K562 (cell line): Measurements from ENCODE around the gene DENND4C. TPM values are rescaled to one million over a fixed set of nuclear protein-coding genes. Genes with fewer than 3 reads are reported as not detected.

Source experiments
- ATAC-seq: fragments of 200-7000 bp; cut with Tn5 transposase; 3 replicates; pipeline ENCODE4 v1.9.1; 2020; ENCODE audit warnings: moderate library complexity
- BruUV-seq: library from RNA; stranded (reverse); fragments of 400-500 nt; replicated peaks from 2 replicates; lab custom pipeline; 2021; lab: Mats Ljungman, UMichigan
- CTCF ChIA-PET: fragments of 300-600 bp; formaldehyde crosslinking; extraction: SDS; loops from one replicate; lab custom pipeline; 2021; ENCODE audit warnings: low intra/inter-chr PET ratio; lab: Yijun Ruan, JAX
- POLR2A ChIA-PET: fragments of 300-600, 350-650 bp; sonication (Branson Sonifier 250); formaldehyde crosslinking; extraction: SDS; loops from one replicate; lab custom pipeline; 2021; ENCODE audit warnings: antibody characterized with exemption, inconsistent platforms; lab: Yijun Ruan, JAX
- DNase-seq, 4 experiments: peaks; one replicate each; pipeline versions ENCODE4 v3.0.0 to v3.0.0-alpha.2; 2011 to 2018; ENCODE audit warnings: low spot score in 3 of 4, mixed read lengths in 3 of 4; ENCODE audit errors: extremely low read depth in 1 of 4
- FAIRE-seq: peaks from 2 replicates; lab custom pipeline; 2011; peaks lifted over from hg19 to GRCh38; lab: Jason Lieb, UNC
- H2AFZ ChIP-seq: 2 replicates; pipeline ENCODE4 v1.6.0; 2011; ENCODE audit warnings: low read depth, low read length, control low read depth, inconsistent platforms
- H3K27ac ChIP-seq: fragments of 200-600 bp; 3 replicates; pipeline ENCODE4 v1.8.0; 2011; ENCODE audit warnings: low read depth, mild to moderate bottlenecking, control low read depth, inconsistent platforms, low read length, moderate library complexity, mixed read lengths; ENCODE audit errors: extremely low read depth
- H3K27me3 ChIP-seq, 2 experiments: fragments of 300-600 bp in 1 of 2; 2 replicates in 1 of 2; 3 replicates in 1 of 2; pipeline versions ENCODE4 v1.6.0 to v1.8.0; 2011; ENCODE audit warnings: inconsistent platforms in 2 of 2, low read length in 2 of 2, mild to moderate bottlenecking in 1 of 2, mixed read lengths in 1 of 2, moderate library complexity in 1 of 2; ENCODE audit not compliant: control insufficient read depth in 2 of 2, insufficient read depth in 2 of 2
- H3K36me3 ChIP-seq: fragments of 300-600 bp; 3 replicates; pipeline ENCODE4 v1.8.0; 2011; ENCODE audit warnings: mild to moderate bottlenecking, low read length, inconsistent platforms; ENCODE audit not compliant: control insufficient read depth, insufficient read depth
- H3K4me1 ChIP-seq, 2 experiments: fragments of 200-600 bp in 1 of 2; replicated peaks in 1 of 2; 2 replicates in 1 of 2; 3 replicates in 1 of 2; pipeline versions ENCODE4 v1.5.1 to v1.8.0; 2011; ENCODE audit warnings: inconsistent platforms in 2 of 2, low read length in 2 of 2, mild to moderate bottlenecking in 1 of 2, mixed read lengths in 1 of 2, moderate library complexity in 1 of 2; ENCODE audit not compliant: control insufficient read depth in 2 of 2, insufficient read depth in 2 of 2
- H3K4me2 ChIP-seq: 2 replicates; pipeline ENCODE4 v1.6.1; 2011; ENCODE audit warnings: low read length, control low read depth, inconsistent platforms, mixed read lengths; ENCODE audit not compliant: insufficient read depth
- H3K4me3 ChIP-seq: fragments of 200-600 bp; sonication (generic), shearing (Covaris generic); 2 replicates; pipeline ENCODE4 v1.5.1; 2016; ENCODE audit warnings: control low read depth, inconsistent platforms
- H3K79me2 ChIP-seq: fragments of 200-600 bp; 3 replicates; pipeline ENCODE4 v1.8.0; 2011; ENCODE audit warnings: low read length, inconsistent platforms; ENCODE audit not compliant: control insufficient read depth, insufficient read depth
- H3K9ac ChIP-seq, 2 experiments: 2 replicates each; pipeline versions ENCODE4 v1.6.0 to v1.6.1; 2011; ENCODE audit warnings: low read depth in 2 of 2, low read length in 2 of 2, control low read depth in 1 of 2, inconsistent platforms in 1 of 2, mild to moderate bottlenecking in 1 of 2, mixed read lengths in 1 of 2; ENCODE audit not compliant: insufficient read depth in 1 of 2
- H3K9me1 ChIP-seq: one replicate; pipeline ENCODE4 v1.6.0; 2011; ENCODE audit warnings: inconsistent platforms, mild to moderate bottlenecking, low read length, moderate library complexity; ENCODE audit not compliant: control insufficient read depth, insufficient read depth
- H3K9me3 ChIP-seq: replicated peaks from 2 replicates; pipeline ENCODE4 v1.5.1; 2011; ENCODE audit warnings: low read depth, low read length, inconsistent platforms; ENCODE audit not compliant: control insufficient read depth, insufficient read depth
- H4K20me1 ChIP-seq: replicated peaks from 2 replicates; pipeline ENCODE4 v1.6.1; 2011; ENCODE audit warnings: low read length, inconsistent platforms, mixed read lengths; ENCODE audit not compliant: control insufficient read depth, insufficient read depth
- BCL6 ChIP-seq: fragments of 250-450 bp; sonication (Bioruptor Pico); IDR thresholded peaks from 2 replicates; pipeline ENCODE4 v1.4.0; 2020
- E4F1 ChIP-seq: fragments of 250-450 bp; sonication (Bioruptor Pico); IDR thresholded peaks from 2 replicates; pipeline ENCODE4 v1.5.0; 2021; ENCODE audit warnings: mild to moderate bottlenecking, borderline replicate concordance
- HCFC1 ChIP-seq: IDR thresholded peaks from 2 replicates; pipeline ENCODE4 v1.6.1; 2012; ENCODE audit warnings: low read depth, low read length, improper control_type of control experiment
- HMGN3 ChIP-seq: IDR thresholded peaks from 2 replicates; pipeline ENCODE4 v1.6.1; 2011; ENCODE audit warnings: borderline replicate concordance, low read depth, mild to moderate bottlenecking, mixed read lengths, low read length; ENCODE audit not compliant: insufficient read length; ENCODE audit errors: extremely low read depth
- SMAD2 ChIP-seq: fragments of 150-350 bp; IDR thresholded peaks from 2 replicates; pipeline ENCODE4 v1.6.1; 2014; ENCODE audit warnings: low read depth, mild to moderate bottlenecking, low read length
- SMAD4 ChIP-seq: fragments of 250-450 bp; sonication (Bioruptor Pico); conservative IDR thresholded peaks from 2 replicates; pipeline ENCODE4 v1.8.0; 2021; ENCODE audit warnings: inconsistent platforms, mild to moderate bottlenecking, moderate library complexity
- TARDBP ChIP-seq: fragments of 450-650 bp; IDR thresholded peaks from 2 replicates; pipeline ENCODE4 v1.6.1; 2016
- TBL1XR1 ChIP-seq, 2 experiments: IDR thresholded peaks; 2 replicates each; pipeline ENCODE4 v1.6.1; 2012; ENCODE audit warnings: improper control_type of control experiment in 2 of 2, low read length in 2 of 2, mild to moderate bottlenecking in 1 of 2
- ZNF121 ChIP-seq: sonication (generic); formaldehyde crosslinking; conservative IDR thresholded peaks from 2 replicates; pipeline ENCODE4 v1.8.0; 2022; ENCODE audit warnings: missing genetic modification reagents
- ZNF165 ChIP-seq: fragments of 250-450 bp; sonication (Bioruptor Pico); IDR thresholded peaks from 2 replicates; pipeline ENCODE4 v1.4.0; 2020; ENCODE audit warnings: borderline replicate concordance
- ZNF354B ChIP-seq: fragments of 250-450 bp; sonication (Bioruptor Pico); IDR thresholded peaks from 2 replicates; pipeline ENCODE4 v1.4.0; 2020
- ZNF644 ChIP-seq: fragments of 200-800 bp; sonication (Bioruptor generic); IDR thresholded peaks from 2 replicates; pipeline ENCODE4 v1.6.1; 2016; ENCODE audit warnings: low read depth, missing genetic modification characterization, missing compliant biosample characterization
- WGBS: fragments of 100-300 bp; shearing (Covaris generic); methylation state at CpG from one replicate; pipeline ENCODE4 v1.1.6; 2016; ENCODE audit warnings: low coverage, mixed read lengths; ENCODE audit not compliant: insufficient coverage; ENCODE audit errors: missing lambda C conversion rate; 5-methylcytosine and 5-hydroxymethylcytosine counted together
- in situ Hi-C: fragments of 300-500 bp; cut with MboI; formaldehyde crosslinking; loops from 4 replicates; pipeline ENCODE4 v1.15.0; 2018; ENCODE audit warnings: inconsistent platforms, mixed read lengths
- intact Hi-C: fragments of 100-400 bp; cut with micrococcal nuclease; formaldehyde crosslinking; loops from 2 replicates; pipeline ENCODE4 v1.14.2; 2022
- polyA plus RNA-seq, 8 experiments: library from polyadenylated mRNA; depleted of rRNA in 4 of 8; stranded (reverse) in 5 of 8; unstranded in 3 of 8; fragments of >200 nt; fragmentation: Nextera tagmentation in 2 of 8; fragmentation: Illumina TruSeq in 1 of 8; extraction: Ambion mirVana in 2 of 8; extraction: Trizol in 1 of 8; gene quantifications; 2 replicates each; pipeline versions ENCODE4 v1.2.1 to v1.2.3, GENCODE V29; 2011 to 2014; ENCODE audit warnings: inconsistent platforms in 1 of 8, missing spikeins in 1 of 8
- total RNA-seq, 7 experiments: library from RNA; depleted of rRNA in 6 of 7; stranded (reverse); fragments of >200 nt in 6 of 7; fragmentation: Illumina TruSeq in 2 of 7; extraction: Trizol in 2 of 7; gene quantifications; 2 replicates each; pipeline versions ENCODE4 v1.2.1 to v1.2.3, GENCODE V29; 2011 to 2021; ENCODE audit warnings: low replicate concordance in 1 of 7
- TF ChIP-seq, protein P1 (sequence below): fragments of 250-450 bp; sonication (Bioruptor Pico); IDR thresholded peaks from 2 replicates; pipeline ENCODE4 v1.4.0; 2020; ENCODE audit warnings: mild to moderate bottlenecking

The DENND4C gene
- total and polyA plus RNA-seq, 9 of the 15 experiments (the other 6 are each of a cell fraction or from before 2014, with no cell fraction given): 4.8 to 31.8 (median 13.9) TPM

- no peak overlapping the region for H2AFZ ChIP-seq
- ChIA-PET CTCF (no interaction called here), POLR2A (interaction anchor here (0.9 to 1.3 kb wide), 2 partner anchors 10 to 14 kb away, joined by 4 to 7 read pairs; no protein-coding TSS in a partner anchor)
- FAIRE-seq: no peak
- H3K4me2 ChIP-seq: no peak overlapping the region
- no peaks in the 10 kb centered on the region for H3K9me1 ChIP-seq
- no peaks in the 10 kb centered on the region for H3K36me3 ChIP-seq
- in situ Hi-C loops (no loop called here), intact Hi-C loops (loop anchor here (10.0 kb wide), 1 partner anchor 186 kb away; the partner anchor contains the start of gene RPS6)
- no peak for ATAC-seq
- no peak overlapping the region for H3K9ac ChIP-seq
- TF ChIP-seq TBL1XR1 (IDR thresholded peaks at IDR 0.05; ENCODE audit: low read length in 2 of 2) (no peak), HMGN3 (no peak), ZNF121 (0 out of 2 replicates have a peak, but pooled peaks have one; percentile 25), ZNF165 (CRISPR knock-in tag) (no peak)
- no peak overlapping the region for H3K27ac ChIP-seq
- H3K27me3 ChIP-seq: no peaks in the 10 kb centered on the region
- no peak for DNase-seq
- no peaks in the 10 kb centered on the region for H4K20me1 ChIP-seq
- no peaks in the 10 kb centered on the region for H3K79me2 ChIP-seq
- no peaks in the 10 kb centered on the region for H3K9me3 ChIP-seq
- H3K4me3 ChIP-seq: no peak overlapping the region
- WGBS: 25% methylated on average over 1 of the region's 1 CpG
- peaks cover 4 to 21% of the 10 kb centered on the region in 2 experiments; a peak in 3 of 5 replicates for H3K4me1 ChIP-seq
- no TSS peak for BruUV-seq
Observed at GRCh38 chr9:19198406-19198805, 32.1 kb upstream of the DENND4C start.

DNA sequence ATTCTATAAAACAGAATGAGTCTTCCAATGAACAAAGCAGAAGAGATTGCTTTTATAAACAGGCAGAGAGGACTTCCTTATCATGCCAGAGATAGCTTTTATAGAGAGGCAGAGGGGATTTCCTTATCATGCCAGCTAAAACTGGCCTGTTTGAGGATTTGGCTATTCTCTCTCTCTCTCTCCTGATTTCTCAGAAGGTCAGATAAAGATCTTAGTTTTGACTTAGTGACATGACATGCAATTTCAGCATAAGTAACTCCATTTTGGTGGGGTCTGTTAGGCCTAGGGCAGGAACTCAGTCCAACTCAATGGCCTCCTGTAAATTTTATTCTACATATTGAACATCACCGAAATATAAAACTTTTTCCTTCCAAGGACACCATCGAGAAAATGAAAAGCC, 31.5 kb upstream of the DENND4C start:
- H3K9me1 ChIP-seq: no peaks in the 10 kb centered on the region
- H2AFZ ChIP-seq: no peak overlapping the region
- H3K27ac ChIP-seq: no peak overlapping the region
- POLR2A ChIA-PET: interaction anchor here (0.9 kb wide), 1 partner anchor 14 kb away, joined by 4 read pairs; no protein-coding TSS in a partner anchor
- H3K4me3 ChIP-seq: no peak overlapping the region
- intact Hi-C loops (loop anchor here (10.0 kb wide), 1 partner anchor 186 kb away; the partner anchor contains the start of gene RPS6), in situ Hi-C loops (no loop called here)
- BruUV-seq: no TSS peak
- no peak overlapping the region for H3K4me2 ChIP-seq
- H3K27me3 ChIP-seq: no peaks in the 10 kb centered on the region
- no peak for FAIRE-seq
- H3K36me3 ChIP-seq: no peaks in the 10 kb centered on the region
- no peaks in the 10 kb centered on the region for H4K20me1 ChIP-seq
- no peaks in the 10 kb centered on the region for H3K79me2 ChIP-seq
- WGBS: 25% methylated on average over 2 of the region's 2 CpGs
- CTCF ChIA-PET: no interaction called here
- peaks cover 4 to 17% of the 10 kb centered on the region in 2 experiments; a peak in 3 of 5 replicates for H3K4me1 ChIP-seq
- no peak for DNase-seq
- H3K9me3 ChIP-seq: no peaks in the 10 kb centered on the region
- no peak for ATAC-seq
- no peak overlapping the region for H3K9ac ChIP-seq
- TF ChIP-seq ZNF354B (peak; percentile 59; the same call in 1 of the 2 replicates), SMAD4 (peak; percentile 58; the same call in 1 of the 2 replicates), HCFC1 (no peak), TARDBP (no peak), BCL6 (peak; percentile 49; the same call in 1 of the 2 replicates), E4F1 (peak; percentile 58; the same call in 1 of the 2 replicates), ZNF644 (tag) (peak; percentile 85), SMAD2 (no peak)
- TF ChIP-seq, protein P1, sequence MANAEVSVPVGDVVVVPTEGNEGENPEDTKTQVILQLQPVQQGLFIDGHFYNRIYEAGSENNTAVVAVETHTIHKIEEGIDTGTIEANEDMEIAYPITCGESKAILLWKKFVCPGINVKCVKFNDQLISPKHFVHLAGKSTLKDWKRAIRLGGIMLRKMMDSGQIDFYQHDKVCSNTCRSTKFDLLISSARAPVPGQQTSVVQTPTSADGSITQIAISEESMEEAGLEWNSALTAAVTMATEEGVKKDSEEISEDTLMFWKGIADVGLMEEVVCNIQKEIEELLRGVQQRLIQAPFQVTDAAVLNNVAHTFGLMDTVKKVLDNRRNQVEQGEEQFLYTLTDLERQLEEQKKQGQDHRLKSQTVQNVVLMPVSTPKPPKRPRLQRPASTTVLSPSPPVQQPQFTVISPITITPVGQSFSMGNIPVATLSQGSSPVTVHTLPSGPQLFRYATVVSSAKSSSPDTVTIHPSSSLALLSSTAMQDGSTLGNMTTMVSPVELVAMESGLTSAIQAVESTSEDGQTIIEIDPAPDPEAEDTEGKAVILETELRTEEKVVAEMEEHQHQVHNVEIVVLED (CRISPR knock-in tag): peak; percentile 59; the same call in 1 of the 2 replicates
